Endothelial cell of umbilical vein (primary cell): ENCODE results near the gene CPLX1. TPM values are rescaled to one million over a fixed set of nuclear protein-coding genes. Genes with fewer than 3 reads are reported as not detected.
"Not testable (repeated sequence)": the region's sequence is repeated elsewhere in the genome, so short reads cannot be mapped to it uniquely, and the experiment has no call there.

Source experiments
- BruUV-seq: library from RNA; stranded (reverse); fragments of 400-500 nt; replicated peaks from 2 replicates; lab custom pipeline; 2021; lab: Mats Ljungman, UMichigan
- CTCF ChIA-PET: fragments of 300-600, 350-600 bp; sonication (Branson Sonifier 250); formaldehyde crosslinking; loops from one replicate; lab custom pipeline; 2021; ENCODE audit warnings: antibody characterized with exemption, inconsistent platforms; lab: Charles Lee
- POLR2A ChIA-PET: fragments of 300-600, 350-600 bp; sonication (Branson Sonifier 250); formaldehyde crosslinking; loops from one replicate; lab custom pipeline; 2021; ENCODE audit warnings: antibody characterized with exemption, inconsistent platforms; lab: Charles Lee
- DNase-seq: peaks from one replicate; pipeline ENCODE4 v3.0.0-alpha.2; 2011; ENCODE audit warnings: low read depth, low spot score
- FAIRE-seq: peaks from 2 replicates; lab custom pipeline; 2011; peaks lifted over from hg19 to GRCh38; lab: Jason Lieb, UNC
- H2AFZ ChIP-seq: 2 replicates; pipeline ENCODE4 v1.6.0; 2012; ENCODE audit warnings: low read depth, low read length, control low read depth, inconsistent platforms
- H3K27ac ChIP-seq: 2 replicates; pipeline ENCODE4 v1.5.1; 2011; ENCODE audit warnings: low read depth, mild to moderate bottlenecking, control low read depth, low read length, moderate library complexity; ENCODE audit not compliant: insufficient read depth
- H3K27me3 ChIP-seq, 2 experiments: 2 replicates each; pipeline versions ENCODE4 v1.6.0 to v1.6.1; 2011; ENCODE audit warnings: low read length in 2 of 2, mixed read lengths in 1 of 2; ENCODE audit not compliant: control insufficient read depth in 2 of 2, insufficient read depth in 2 of 2
- H3K36me3 ChIP-seq, 2 experiments: 2 replicates in 1 of 2; 3 replicates in 1 of 2; pipeline ENCODE4 v1.5.1; 2011; ENCODE audit warnings: low read length in 2 of 2, mild to moderate bottlenecking in 1 of 2, moderate library complexity in 1 of 2; ENCODE audit not compliant: control insufficient read depth in 2 of 2, insufficient read depth in 2 of 2; ENCODE audit errors: extremely low read depth in 1 of 2
- H3K4me1 ChIP-seq: 3 replicates; pipeline ENCODE4 v1.5.1; 2011; ENCODE audit warnings: mild to moderate bottlenecking, low read length; ENCODE audit not compliant: control insufficient read depth, insufficient read depth; ENCODE audit errors: extremely low read depth
- H3K4me2 ChIP-seq: 2 replicates; pipeline ENCODE4 v1.6.1; 2011; ENCODE audit warnings: low read length, control low read depth, mixed read lengths; ENCODE audit not compliant: insufficient read depth
- H3K4me3 ChIP-seq, 3 experiments: fragments of 200-600 bp in 1 of 3; sonication (generic), shearing (Covaris generic) in 1 of 3; replicated peaks in 1 of 3; 2 replicates each; pipeline ENCODE4 v1.5.1; 2011 to 2016; ENCODE audit warnings: control low read depth in 3 of 3, low read length in 3 of 3, mild to moderate bottlenecking in 2 of 3, inconsistent platforms in 1 of 3, low read depth in 1 of 3, moderate library complexity in 1 of 3; ENCODE audit not compliant: insufficient read depth in 1 of 3
- H3K79me2 ChIP-seq: 2 replicates; pipeline ENCODE4 v1.6.0; 2012; ENCODE audit warnings: low read length, inconsistent platforms; ENCODE audit not compliant: control insufficient read depth, insufficient read depth
- H3K9ac ChIP-seq: replicated peaks from 2 replicates; pipeline ENCODE3; 2011; ENCODE audit warnings: low read length, control low read depth; ENCODE audit not compliant: insufficient read depth; ENCODE audit errors: extremely low read depth
- H3K9me1 ChIP-seq: replicated peaks from 3 replicates; pipeline ENCODE4 v1.6.0; 2011; ENCODE audit warnings: mild to moderate bottlenecking, low read length; ENCODE audit not compliant: control insufficient read depth, insufficient read depth; ENCODE audit errors: extremely low read depth
- H3K9me3 ChIP-seq: replicated peaks from 2 replicates; pipeline ENCODE4 v1.5.1; 2012; ENCODE audit warnings: low read length, inconsistent platforms; ENCODE audit not compliant: control insufficient read depth, insufficient read depth
- H4K20me1 ChIP-seq: replicated peaks from 2 replicates; pipeline ENCODE3; 2011; ENCODE audit warnings: mild to moderate bottlenecking, low read length; ENCODE audit not compliant: control insufficient read depth, insufficient read depth; ENCODE audit errors: extremely low read depth
- CTCF ChIP-seq, 2 donors: IDR thresholded peaks; 1 replicate in 1 of 2; 2 replicates in 1 of 2; pipeline ENCODE4 v1.5.1; 2011; ENCODE audit warnings: low read length in 2 of 2, mild to moderate bottlenecking in 2 of 2, moderate library complexity in 2 of 2, control low read depth in 1 of 2, inconsistent platforms in 1 of 2, low read depth in 1 of 2; ENCODE audit not compliant: insufficient read depth in 1 of 2; ENCODE audit errors: extremely low read depth in 1 of 2
- EZH2 ChIP-seq: IDR thresholded peaks from 2 replicates; pipeline ENCODE4 v1.6.1; 2012; ENCODE audit warnings: borderline replicate concordance, low read depth, mild to moderate bottlenecking, moderate library complexity, low read length, inconsistent platforms; ENCODE audit not compliant: severe bottlenecking
- FOS ChIP-seq: IDR thresholded peaks from 2 replicates; pipeline ENCODE4 v1.6.1; 2011; ENCODE audit warnings: mild to moderate bottlenecking, low read length, moderate library complexity, borderline replicate concordance; ENCODE audit not compliant: insufficient read depth
- JUN ChIP-seq: IDR thresholded peaks from 2 replicates; pipeline ENCODE4 v1.6.1; 2011; ENCODE audit warnings: borderline replicate concordance, low read depth; ENCODE audit not compliant: insufficient read length, insufficient read depth
- MAX ChIP-seq: IDR thresholded peaks from 2 replicates; pipeline ENCODE4 v1.6.1; 2011; ENCODE audit not compliant: insufficient read depth, insufficient read length
- POLR2A ChIP-seq: IDR thresholded peaks from 2 replicates; pipeline ENCODE4 v1.6.1; 2012; ENCODE audit warnings: low read depth, mild to moderate bottlenecking, control low read depth, low read length
- POLR2AphosphoS5 ChIP-seq: IDR thresholded peaks from 2 replicates; pipeline ENCODE4 v1.6.1; 2012; ENCODE audit warnings: low read depth, mild to moderate bottlenecking, control low read depth, low read length, moderate library complexity; ENCODE audit not compliant: insufficient read depth
- dilution Hi-C: fragments of 300-500 bp; cut with MboI; formaldehyde crosslinking; loops from one replicate; pipeline ENCODE4 v1.15.0; 2019; ENCODE audit warnings: low sequenced_read_pairs; ENCODE audit not compliant: extremely low pct_ligation_motif_present
- intact Hi-C: fragments of 100-400 bp; cut with micrococcal nuclease; formaldehyde crosslinking; loops from one replicate; pipeline ENCODE4 v1.10.0; 2022
- polyA plus RNA-seq, 4 experiments: library from polyadenylated mRNA; depleted of rRNA in 3 of 4; stranded (reverse) in 3 of 4; unstranded in 1 of 4; fragments of >200 nt; gene quantifications; 2 replicates each; pipeline versions ENCODE4 v1.2.1 to v1.2.3, GENCODE V29; 2011 to 2012; ENCODE audit warnings: missing spikeins in 1 of 4
- total RNA-seq: library from RNA; stranded (reverse); gene quantifications from 2 replicates; pipeline ENCODE4 v1.2.3, GENCODE V29; 2021

The CPLX1 gene
- total and polyA plus RNA-seq, 2 donors (not counting 3 experiments of a cell fraction or from before 2014, with no cell fraction given): 1.0 to 1.8 TPM

GRCh38 chr4:776743-777441 lies 49.0 kb downstream of the CPLX1 start:
- Histone ChIP-seq H4K20me1 (no peaks in the 10 kb centered on the region), H3K4me3 (no peak overlapping the region), H3K4me2 (no peak overlapping the region), H3K9ac (no peak overlapping the region), H3K4me1 (peaks cover 12% of the 10 kb centered on the region), H2AFZ (no peak overlapping the region), H3K36me3 (peaks cover 11 to 24% of the 10 kb centered on the region in 2 experiments), H3K27me3 (no peaks in the 10 kb centered on the region), H3K9me1 (no peaks in the 10 kb centered on the region), H3K9me3 (no peaks in the 10 kb centered on the region), H3K79me2 (peaks cover 89% of the 10 kb centered on the region), H3K27ac (no peak overlapping the region)
- TF ChIP-seq CTCF (IDR thresholded peaks at IDR 0.05; ENCODE audit: extremely low read depth in 1 of 2, insufficient read depth in 1 of 2, low read depth in 1 of 2, low read length in 2 of 2) (no peak), POLR2AphosphoS5 (no peak), EZH2 (no peak), MAX (no peak), JUN (no peak), POLR2A (no peak), FOS (no peak)
- ChIA-PET POLR2A (no interaction called here), CTCF (no interaction called here)
- intact Hi-C loops: no loop called here
- FAIRE-seq (no peak), DNase-seq (no peak)
- dilution Hi-C loops: no loop called here
- BruUV-seq: no TSS peak

GRCh38 chr4:775485-775884 lies 50.4 kb downstream of the CPLX1 start:
- H3K9ac ChIP-seq, POLR2A ChIA-PET, CTCF ChIA-PET, H3K27me3 ChIP-seq, intact Hi-C loops, H3K4me2 ChIP-seq, H3K4me3 ChIP-seq, H3K9me1 ChIP-seq, H3K9me3 ChIP-seq, DNase-seq, FAIRE-seq, BruUV-seq, dilution Hi-C loops, H4K20me1 ChIP-seq, H2AFZ ChIP-seq, H3K27ac ChIP-seq: not testable (repeated sequence)
- peaks cover 10% of the 10 kb centered on the region for H3K4me1 ChIP-seq
- peaks cover 86% of the 10 kb centered on the region for H3K79me2 ChIP-seq
- H3K36me3 ChIP-seq: peaks cover 14 to 28% of the 10 kb centered on the region in 2 experiments

- H3K27ac ChIP-seq, H3K4me3 ChIP-seq, H4K20me1 ChIP-seq, intact Hi-C loops, H2AFZ ChIP-seq, H3K4me1 ChIP-seq, H3K9me1 ChIP-seq, DNase-seq, dilution Hi-C loops, BruUV-seq, FAIRE-seq, H3K9me3 ChIP-seq, H3K4me2 ChIP-seq, CTCF ChIA-PET, H3K27me3 ChIP-seq, H3K9ac ChIP-seq, POLR2A ChIA-PET: not testable (repeated sequence)
- peaks cover 19 to 31% of the 10 kb centered on the region in 2 experiments for H3K36me3 ChIP-seq
- peaks cover 85% of the 10 kb centered on the region for H3K79me2 ChIP-seq
Measured at GRCh38 chr4:774419-775092, 51.4 kb downstream of the CPLX1 start.
